HCT116 (cell line): ENCODE data around the gene OLIG3.

Experiments used
- POLR2AphosphoS5 ChIP-seq: IDR thresholded peaks from 2 replicates; pipeline ENCODE4 v1.6.1; 2011; ENCODE audit warnings: mild to moderate bottlenecking, low read depth, low read length, moderate library complexity
- SP1 ChIP-seq: IDR thresholded peaks from 2 replicates; pipeline ENCODE4 v1.6.1; 2012; ENCODE audit warnings: low read depth
- TF ChIP-seq, protein P1 (sequence below), 3 experiments: fragments of 200-600 bp in 1 of 3; sonication (generic) in 1 of 3; IDR thresholded peaks in 2 of 3; conservative IDR thresholded peaks in 1 of 3; 2 replicates each; pipeline ENCODE4 v1.5.1; 2012 to 2017; ENCODE audit warnings: low read depth in 2 of 3, low read length in 2 of 3, antibody characterized with exemption in 1 of 3, borderline replicate concordance in 1 of 3, control low read depth in 1 of 3, mild to moderate bottlenecking in 1 of 3, mixed read lengths in 1 of 3, mixed run types in 1 of 3, moderate library complexity in 1 of 3; ENCODE audit not compliant: insufficient read depth in 1 of 3

DNA sequence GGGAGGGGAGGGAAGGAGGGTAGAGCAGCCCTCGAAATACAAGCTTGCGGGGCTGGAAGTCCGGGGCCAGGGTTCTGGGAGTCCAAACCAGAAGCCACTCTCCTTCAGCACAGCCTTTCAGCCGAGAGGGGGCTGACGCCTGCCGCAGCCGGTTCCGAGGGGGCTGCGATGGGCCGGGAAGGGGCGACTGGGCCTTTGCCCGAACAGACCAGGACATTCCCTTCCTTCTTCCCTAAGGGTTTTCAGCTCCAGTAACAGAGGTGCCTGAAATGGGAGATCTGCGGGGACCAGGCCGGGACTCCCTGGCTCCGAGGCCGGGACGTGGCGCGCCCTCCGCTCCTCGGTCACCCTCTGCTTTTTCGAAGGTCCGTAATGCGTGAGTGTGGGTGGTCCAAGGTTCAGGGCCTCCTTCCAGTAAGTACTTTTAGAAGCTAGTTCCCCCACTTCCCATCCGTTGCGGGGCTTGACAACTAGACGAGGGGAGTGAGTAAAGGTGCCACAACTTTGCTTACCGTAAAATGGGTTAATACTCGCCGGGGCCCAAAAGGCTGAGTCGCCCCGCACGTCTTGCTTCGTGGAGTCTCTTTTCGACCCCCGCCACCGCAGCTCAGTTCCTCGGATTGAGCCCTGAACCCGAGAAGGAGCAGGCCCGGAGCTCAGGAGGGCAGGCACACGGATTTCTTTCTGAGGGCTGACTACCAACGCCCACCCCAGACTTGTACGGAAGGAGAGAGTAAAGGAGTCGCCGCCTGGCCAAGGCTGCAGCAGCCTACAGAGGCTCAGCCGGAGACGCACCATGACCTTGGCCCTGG is 2.9 kb upstream of the OLIG3 start:
- TF ChIP-seq, protein P1, sequence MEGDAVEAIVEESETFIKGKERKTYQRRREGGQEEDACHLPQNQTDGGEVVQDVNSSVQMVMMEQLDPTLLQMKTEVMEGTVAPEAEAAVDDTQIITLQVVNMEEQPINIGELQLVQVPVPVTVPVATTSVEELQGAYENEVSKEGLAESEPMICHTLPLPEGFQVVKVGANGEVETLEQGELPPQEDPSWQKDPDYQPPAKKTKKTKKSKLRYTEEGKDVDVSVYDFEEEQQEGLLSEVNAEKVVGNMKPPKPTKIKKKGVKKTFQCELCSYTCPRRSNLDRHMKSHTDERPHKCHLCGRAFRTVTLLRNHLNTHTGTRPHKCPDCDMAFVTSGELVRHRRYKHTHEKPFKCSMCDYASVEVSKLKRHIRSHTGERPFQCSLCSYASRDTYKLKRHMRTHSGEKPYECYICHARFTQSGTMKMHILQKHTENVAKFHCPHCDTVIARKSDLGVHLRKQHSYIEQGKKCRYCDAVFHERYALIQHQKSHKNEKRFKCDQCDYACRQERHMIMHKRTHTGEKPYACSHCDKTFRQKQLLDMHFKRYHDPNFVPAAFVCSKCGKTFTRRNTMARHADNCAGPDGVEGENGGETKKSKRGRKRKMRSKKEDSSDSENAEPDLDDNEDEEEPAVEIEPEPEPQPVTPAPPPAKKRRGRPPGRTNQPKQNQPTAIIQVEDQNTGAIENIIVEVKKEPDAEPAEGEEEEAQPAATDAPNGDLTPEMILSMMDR (IDR thresholded peaks at IDR 0.05 in 2 of 3, conservative IDR thresholded peaks at IDR 0.05 in 1 of 3; ENCODE audit: borderline replicate concordance in 1 of 3, insufficient read depth in 1 of 3, low read depth in 2 of 3, low read length in 2 of 3), result no peak
- no peak for TF ChIP-seq POLR2AphosphoS5
- TF ChIP-seq SP1, result no peak
